Measurements from ENCODE around the gene PGAP6.
"Not testable (repeated sequence)": the region's sequence is repeated elsewhere in the genome, so short reads cannot be mapped to it uniquely, and the experiment has no call there.

DNA sequence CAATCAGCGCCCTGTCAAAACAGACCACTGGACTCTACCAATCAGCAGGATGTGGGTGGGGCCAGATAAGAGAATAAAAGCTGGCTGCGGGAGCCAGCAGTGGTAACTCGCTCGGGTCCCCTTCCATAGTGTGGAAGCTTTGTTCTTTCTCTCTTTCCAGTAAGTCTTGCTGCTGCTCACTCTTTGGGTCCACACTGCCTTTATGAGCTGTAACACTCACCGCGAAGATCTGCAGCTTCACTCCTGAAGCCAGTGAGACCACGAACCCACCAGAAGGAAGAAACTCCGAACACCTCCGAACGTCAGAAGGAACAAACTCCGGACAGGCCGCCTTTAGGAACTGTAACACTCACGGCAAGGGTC, 39.8 kb downstream of the PGAP6 start:
- TF ChIP-seq ZNF274 (IDR thresholded peaks at IDR 0.05; ENCODE audit: low read depth, low read length); YY1 (IDR thresholded peaks at IDR 0.05; ENCODE audit: insufficient read depth, insufficient read length): not testable (repeated sequence)
